ENCODE data around the gene MS4A10. TPM values are rescaled to one million over a fixed set of nuclear protein-coding genes. Genes with fewer than 3 reads are reported as not detected.

The MS4A10 gene
- total and polyA plus RNA-seq, 8 donors = 0.18 TPM; not detected in 7

DNA sequence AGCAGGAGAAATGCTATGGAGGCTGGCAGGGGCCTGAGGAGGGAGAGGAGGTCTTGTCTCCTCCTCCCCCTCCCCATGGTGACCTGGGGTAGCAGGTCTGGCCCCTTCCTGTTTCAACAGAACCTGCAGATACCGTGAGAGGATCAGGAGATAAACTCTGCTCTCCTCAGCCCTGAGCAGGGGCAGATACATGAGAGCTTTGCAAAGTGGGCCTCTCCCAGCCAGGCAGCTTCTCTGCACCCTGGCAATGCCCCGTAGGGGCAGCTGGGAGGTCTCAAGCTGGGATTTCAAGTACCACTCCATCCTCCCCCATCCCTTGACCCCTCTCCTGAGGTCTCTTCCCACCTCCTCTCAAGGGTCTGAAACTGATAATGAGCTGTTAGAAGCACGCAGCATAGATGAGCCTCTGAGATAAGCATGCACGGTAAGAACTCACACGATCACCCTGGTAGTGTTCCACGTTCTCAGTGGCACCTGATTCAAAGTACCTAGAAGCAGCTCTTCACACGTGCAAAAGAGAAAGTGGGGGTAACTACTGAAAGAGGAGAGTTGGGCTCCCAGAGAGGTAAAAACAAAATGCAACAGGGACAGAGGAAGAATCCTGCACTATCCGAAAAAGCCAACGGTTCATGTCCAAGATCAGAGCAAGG lies 51.9 kb downstream of the MS4A10 start:
- Histone ChIP-seq H3K36me3 (no peaks in the 10 kb centered on the region), H3K9me3 (no peaks in the 10 kb centered on the region), H3K27ac (no peak overlapping the region), H3K4me3 (no peak overlapping the region), H3K4me1 (peaks cover 11 to 16% (median 13%) of the 10 kb centered on the region in 4 donors), H3K27me3 (no peaks in the 10 kb centered on the region)
- 58 to 68% (median 65%) methylated on average over 9 of the region's 9 CpGs for WGBS, 5 donors
- intact Hi-C loops (cut with DNase I; ENCODE audit: low total_unique reads) = no loop called here
- TF ChIP-seq POLR2A (IDR thresholded peaks at IDR 0.05) = no peak
- TF ChIP-seq POLR2AphosphoS5 (IDR thresholded peaks at IDR 0.05) = no peak
- TF ChIP-seq EP300 (IDR thresholded peaks at IDR 0.05) = no peak
- TF ChIP-seq, protein P1, sequence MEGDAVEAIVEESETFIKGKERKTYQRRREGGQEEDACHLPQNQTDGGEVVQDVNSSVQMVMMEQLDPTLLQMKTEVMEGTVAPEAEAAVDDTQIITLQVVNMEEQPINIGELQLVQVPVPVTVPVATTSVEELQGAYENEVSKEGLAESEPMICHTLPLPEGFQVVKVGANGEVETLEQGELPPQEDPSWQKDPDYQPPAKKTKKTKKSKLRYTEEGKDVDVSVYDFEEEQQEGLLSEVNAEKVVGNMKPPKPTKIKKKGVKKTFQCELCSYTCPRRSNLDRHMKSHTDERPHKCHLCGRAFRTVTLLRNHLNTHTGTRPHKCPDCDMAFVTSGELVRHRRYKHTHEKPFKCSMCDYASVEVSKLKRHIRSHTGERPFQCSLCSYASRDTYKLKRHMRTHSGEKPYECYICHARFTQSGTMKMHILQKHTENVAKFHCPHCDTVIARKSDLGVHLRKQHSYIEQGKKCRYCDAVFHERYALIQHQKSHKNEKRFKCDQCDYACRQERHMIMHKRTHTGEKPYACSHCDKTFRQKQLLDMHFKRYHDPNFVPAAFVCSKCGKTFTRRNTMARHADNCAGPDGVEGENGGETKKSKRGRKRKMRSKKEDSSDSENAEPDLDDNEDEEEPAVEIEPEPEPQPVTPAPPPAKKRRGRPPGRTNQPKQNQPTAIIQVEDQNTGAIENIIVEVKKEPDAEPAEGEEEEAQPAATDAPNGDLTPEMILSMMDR (IDR thresholded peaks at IDR 0.05) = no peak
- DNase-seq = no peak

DNA sequence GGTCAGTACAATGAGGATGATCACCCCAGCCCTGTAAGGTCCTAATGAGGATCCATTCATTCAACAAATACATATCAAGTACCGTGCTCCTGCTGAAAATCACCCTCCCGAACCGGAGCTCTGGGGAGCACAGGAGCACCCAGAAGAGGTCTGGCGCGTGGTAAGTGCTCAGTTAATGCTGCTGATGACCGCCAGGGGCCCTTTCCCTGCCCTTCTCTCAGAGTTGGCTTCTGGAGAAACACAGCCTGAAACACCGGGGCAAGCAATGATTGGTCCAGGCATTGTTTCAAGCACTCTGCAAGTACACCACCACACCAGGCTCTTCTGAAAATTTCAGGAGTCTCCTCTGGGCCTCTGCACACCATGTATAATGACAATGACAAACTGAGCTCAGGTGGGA lies 53.0 kb downstream of the MS4A10 start:
- TF ChIP-seq EP300 (IDR thresholded peaks at IDR 0.05) = no peak
- no peak for TF ChIP-seq POLR2AphosphoS5 (IDR thresholded peaks at IDR 0.05)
- TF ChIP-seq, protein P1 (IDR thresholded peaks at IDR 0.05) = no peak
- TF ChIP-seq POLR2A (IDR thresholded peaks at IDR 0.05) = no peak
- Histone ChIP-seq H3K4me1 (peaks cover 15 to 26% (median 23%) of the 10 kb centered on the region in 4 donors), H3K36me3 (no peaks in the 10 kb centered on the region), H3K27ac (no peak overlapping the region), H3K27me3 (no peaks in the 10 kb centered on the region), H3K9me3 (no peaks in the 10 kb centered on the region), H3K4me3 (no peak overlapping the region)
- WGBS, 5 donors = 68 to 83% (median 80%) methylated on average over 1 to 7 of the region's 7 CpGs; no CpG with 5 or more reads in 1 of the 5 donors
- no peak for DNase-seq
- intact Hi-C loops (cut with DNase I; ENCODE audit: low total_unique reads) = no loop called here

DNA sequence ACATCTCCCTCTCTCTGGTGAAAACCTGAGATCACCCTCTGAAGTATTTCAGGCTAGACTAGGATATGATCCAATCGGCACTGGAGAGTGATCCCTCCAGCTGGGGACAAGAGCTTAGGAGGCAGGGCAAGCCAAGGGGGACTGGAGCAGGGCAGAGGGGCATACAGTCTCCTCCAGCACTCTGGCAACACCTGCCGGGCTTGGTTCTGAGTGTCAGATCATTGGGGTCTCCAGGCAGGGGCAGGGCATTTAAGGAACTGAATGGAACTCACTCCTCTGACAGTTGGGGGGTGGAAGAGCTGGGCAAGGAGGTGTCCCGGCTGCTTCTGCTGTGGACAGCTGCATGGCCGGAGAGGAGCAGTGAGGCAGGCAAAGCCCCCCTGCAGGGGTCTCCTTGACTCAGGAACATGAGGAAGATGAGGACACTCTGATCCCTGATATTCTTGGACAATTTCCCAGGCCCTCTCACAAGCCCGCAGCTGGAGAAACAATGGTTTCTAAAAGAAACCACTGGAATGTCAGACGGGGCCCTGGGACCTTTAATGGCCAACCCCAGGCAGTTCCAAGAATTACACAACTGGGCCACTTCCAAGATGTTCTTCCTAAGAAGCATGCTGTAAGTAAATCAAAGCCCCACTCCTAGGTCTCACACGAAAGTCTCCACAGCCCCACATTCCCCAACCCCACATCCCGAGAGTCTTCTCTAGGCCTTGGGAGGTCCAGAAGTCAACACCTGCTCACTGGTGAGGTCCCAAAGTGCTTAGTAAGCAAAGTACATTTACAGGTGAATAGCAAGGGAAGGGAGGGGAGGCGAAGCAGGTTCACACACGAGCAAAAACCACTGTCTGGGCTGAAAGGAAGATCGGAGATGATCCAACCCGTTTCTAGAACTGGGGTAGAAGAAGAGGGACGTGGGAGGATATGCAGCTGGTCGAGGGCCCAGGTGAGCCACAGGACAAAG lies 55.6 kb downstream of the MS4A10 start:
- TF ChIP-seq POLR2AphosphoS5 (IDR thresholded peaks at IDR 0.05) (no peak), POLR2A (IDR thresholded peaks at IDR 0.05) (no peak), EP300 (IDR thresholded peaks at IDR 0.05) (no peak)
- TF ChIP-seq, protein P1 (IDR thresholded peaks at IDR 0.05) = no peak
- peak in 1 of 2 donors; percentile 76 for DNase-seq
- intact Hi-C loops (cut with DNase I; ENCODE audit: low total_unique reads) = no loop called here
- peaks cover 0 to 6% (median 0%) of the 10 kb centered on the region in 4 donors for H3K36me3 ChIP-seq
- H3K9me3 ChIP-seq = no peaks in the 10 kb centered on the region
- 71 to 83% (median 76%) methylated on average over 13 to 14 of the region's 14 CpGs for WGBS, 5 donors
- H3K27me3 ChIP-seq = no peaks in the 10 kb centered on the region
- peak overlapping the region; percentile 40 to 89 (median 84) for H3K27ac ChIP-seq
- peak overlapping the region in 2 of 4 donors; percentile 90 to 99 for H3K4me3 ChIP-seq
- H3K4me1 ChIP-seq = peaks cover 33 to 52% (median 49%) of the 10 kb centered on the region in 4 donors

Data from stomach (tissue), 9 donors.